Endodermal cell (in vitro differentiated cells): ENCODE data around the gene TRAK1. TPM values are rescaled to one million over a fixed set of nuclear protein-coding genes. Genes with fewer than 3 reads are reported as not detected.
A peak's percentile ranks its signal among the peaks of the same experiment; 100 is the strongest.

Source experiments
- DNase-seq: peaks from one replicate; pipeline ENCODE4 v3.0.0-alpha.2; 2017
- H3K27ac ChIP-seq: 2 replicates; pipeline ENCODE4 v1.5.1; 2013; ENCODE audit warnings: mild to moderate bottlenecking, low read depth, low read length, moderate library complexity
- H3K27me3 ChIP-seq: 2 replicates; pipeline ENCODE4 v1.6.1; 2013; ENCODE audit warnings: mild to moderate bottlenecking, low read length, moderate library complexity; ENCODE audit not compliant: insufficient read depth, control insufficient read depth, poor library complexity, severe bottlenecking
- H3K36me3 ChIP-seq: 2 replicates; pipeline ENCODE4 v1.7.0; 2013; ENCODE audit warnings: mild to moderate bottlenecking, low read length, moderate library complexity; ENCODE audit not compliant: control insufficient read depth, insufficient read depth
- H3K4me1 ChIP-seq: one replicate; pipeline ENCODE4 v1.7.0; 2013; ENCODE audit warnings: low read length; ENCODE audit not compliant: control insufficient read depth, insufficient read depth
- H3K4me3 ChIP-seq: 2 replicates; pipeline ENCODE4 v1.5.1; 2013; ENCODE audit warnings: mild to moderate bottlenecking, low read length, moderate library complexity
- H3K9ac ChIP-seq: 2 replicates; pipeline ENCODE4 v1.6.1; 2013; ENCODE audit warnings: mild to moderate bottlenecking, low read length, moderate library complexity; ENCODE audit not compliant: poor library complexity, severe bottlenecking; ENCODE audit errors: extremely low read depth
- H3K9me3 ChIP-seq: 2 replicates; pipeline ENCODE4 v1.6.1; 2013; ENCODE audit warnings: mild to moderate bottlenecking, low read length, moderate library complexity; ENCODE audit not compliant: control insufficient read depth
- H3K27ac Mint-ChIP-seq: 2 replicates; pipeline ENCODE4 v1.8.0; 2020; ENCODE audit warnings: mixed read lengths
- H3K27me3 Mint-ChIP-seq: 2 replicates; pipeline ENCODE4 v1.8.0; 2021; ENCODE audit warnings: mild to moderate bottlenecking, mixed read lengths; ENCODE audit not compliant: insufficient read depth
- H3K36me3 Mint-ChIP-seq: 2 replicates; pipeline ENCODE4 v1.8.0; 2020; ENCODE audit warnings: low read depth, mixed read lengths
- H3K4me1 Mint-ChIP-seq: 2 replicates; pipeline ENCODE4 v1.8.0; 2020; ENCODE audit warnings: mixed read lengths
- H3K4me3 Mint-ChIP-seq: 2 replicates; pipeline ENCODE4 v1.8.0; 2020; ENCODE audit warnings: mild to moderate bottlenecking, moderate library complexity, mixed read lengths
- H3K9me3 Mint-ChIP-seq: 2 replicates; pipeline ENCODE4 v1.8.0; 2020; ENCODE audit warnings: mild to moderate bottlenecking, mixed read lengths
- WGBS, 2 experiments: methylation state at CpG; one replicate each; pipeline versions ENCODE4 v1.1.5 to v1.1.7; 2013; ENCODE audit warnings: missing lambda C conversion rate in 2 of 2, mixed read lengths in 1 of 2; ENCODE audit not compliant: insufficient coverage in 1 of 2, insufficient read length in 1 of 2; 5-methylcytosine and 5-hydroxymethylcytosine counted together
- total RNA-seq, 2 donors: library from RNA; stranded (reverse); fragmentation: NEBNext Ultra II Directional in 1 of 2; extraction: Animal tissue kit (Norgen Biotek cat#: 25700) in 1 of 2; gene quantifications; 2 replicates in 1 of 2; 3 replicates in 1 of 2; pipeline ENCODE4 v1.2.1, GENCODE V29; 2021
- TF ChIP-seq, protein P1 (sequence below): fragments of 200-600 bp; sonication (generic); conservative IDR thresholded peaks from 2 replicates; pipeline ENCODE4 v1.5.0; 2021; ENCODE audit warnings: antibody characterized with exemption, mild to moderate bottlenecking

The TRAK1 gene
- total RNA-seq, 2 donors from 2014 or later: 29.8 to 31.0 TPM

DNA sequence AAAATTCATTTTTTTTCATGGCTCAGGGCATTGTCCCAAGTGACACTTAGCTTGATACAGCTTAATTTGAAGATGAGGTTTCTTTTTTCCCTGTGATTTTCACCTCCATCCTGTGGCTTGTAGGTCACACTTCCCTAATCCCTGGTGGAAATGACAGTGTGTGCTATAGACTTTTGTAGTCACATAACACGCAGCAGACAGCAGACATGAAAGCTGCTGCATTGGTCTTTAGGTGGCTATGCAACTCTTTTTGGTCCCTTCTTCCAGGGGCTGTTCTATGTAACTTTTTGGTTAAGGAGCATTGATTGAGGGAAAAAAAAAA lies 38.8 kb downstream of the TRAK1 start:
- Mint-ChIP-seq H3K36me3 (peaks cover 11% of the 10 kb centered on the region), H3K4me3 (no peak overlapping the region), H3K27ac (no peak overlapping the region), H3K9me3 (no peaks in the 10 kb centered on the region), H3K27me3 (no peaks in the 10 kb centered on the region), H3K4me1 (peaks cover 22% of the 10 kb centered on the region)
- TF ChIP-seq, protein P1, sequence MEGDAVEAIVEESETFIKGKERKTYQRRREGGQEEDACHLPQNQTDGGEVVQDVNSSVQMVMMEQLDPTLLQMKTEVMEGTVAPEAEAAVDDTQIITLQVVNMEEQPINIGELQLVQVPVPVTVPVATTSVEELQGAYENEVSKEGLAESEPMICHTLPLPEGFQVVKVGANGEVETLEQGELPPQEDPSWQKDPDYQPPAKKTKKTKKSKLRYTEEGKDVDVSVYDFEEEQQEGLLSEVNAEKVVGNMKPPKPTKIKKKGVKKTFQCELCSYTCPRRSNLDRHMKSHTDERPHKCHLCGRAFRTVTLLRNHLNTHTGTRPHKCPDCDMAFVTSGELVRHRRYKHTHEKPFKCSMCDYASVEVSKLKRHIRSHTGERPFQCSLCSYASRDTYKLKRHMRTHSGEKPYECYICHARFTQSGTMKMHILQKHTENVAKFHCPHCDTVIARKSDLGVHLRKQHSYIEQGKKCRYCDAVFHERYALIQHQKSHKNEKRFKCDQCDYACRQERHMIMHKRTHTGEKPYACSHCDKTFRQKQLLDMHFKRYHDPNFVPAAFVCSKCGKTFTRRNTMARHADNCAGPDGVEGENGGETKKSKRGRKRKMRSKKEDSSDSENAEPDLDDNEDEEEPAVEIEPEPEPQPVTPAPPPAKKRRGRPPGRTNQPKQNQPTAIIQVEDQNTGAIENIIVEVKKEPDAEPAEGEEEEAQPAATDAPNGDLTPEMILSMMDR: no peak
- Histone ChIP-seq H3K9ac (no peak overlapping the region), H3K36me3 (peaks cover 18% of the 10 kb centered on the region), H3K4me3 (no peak overlapping the region), H3K9me3 (no peaks in the 10 kb centered on the region), H3K4me1 (peaks cover 3% of the 10 kb centered on the region), H3K27ac (no peak overlapping the region), H3K27me3 (no peaks in the 10 kb centered on the region)
- 88 to 94% methylated on average over 1 of the region's 1 CpG for WGBS, 2 experiments
- DNase-seq: no peak

DNA sequence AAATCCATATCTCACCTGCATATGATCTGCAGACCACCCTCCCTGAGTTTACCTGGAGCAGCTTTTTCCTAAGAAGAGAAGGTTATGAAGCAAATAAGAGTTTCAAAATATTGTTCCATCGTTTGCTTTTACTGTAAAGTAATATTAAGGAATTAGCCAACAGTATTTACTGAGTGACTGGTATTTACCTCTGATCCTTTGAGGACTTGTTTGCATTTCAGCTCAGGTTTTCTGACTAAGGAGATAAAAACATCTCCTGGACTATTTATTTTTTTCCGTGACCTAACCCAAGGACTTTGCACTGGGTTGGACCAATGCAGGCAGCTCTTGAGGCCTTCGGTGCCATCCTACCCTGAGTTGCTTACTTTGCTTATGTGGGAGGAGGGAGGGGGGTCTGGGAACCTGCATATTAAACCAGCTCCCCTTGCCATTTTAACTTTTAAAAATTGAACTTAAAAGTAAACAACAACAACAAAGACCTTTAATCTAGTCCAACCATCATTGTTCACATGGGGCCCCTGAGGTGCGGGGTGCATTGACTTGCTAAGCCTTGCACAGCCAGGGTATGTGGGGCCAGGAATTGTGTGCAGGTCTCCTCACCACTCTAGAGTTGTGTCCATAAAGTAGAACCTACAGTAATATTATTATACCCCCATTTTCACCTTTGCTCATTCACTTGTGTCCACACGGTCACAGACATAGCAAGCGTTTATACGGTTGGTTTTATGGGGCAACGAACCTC lies 39.3 kb downstream of the TRAK1 start:
- Histone ChIP-seq H3K9me3 (no peaks in the 10 kb centered on the region), H3K4me1 (peaks cover 3% of the 10 kb centered on the region), H3K36me3 (peaks cover 18% of the 10 kb centered on the region), H3K4me3 (no peak overlapping the region), H3K9ac (no peak overlapping the region), H3K27ac (no peak overlapping the region), H3K27me3 (no peaks in the 10 kb centered on the region)
- no peak overlapping the region for H3K4me3 Mint-ChIP-seq
- peaks cover 7% of the 10 kb centered on the region for H3K36me3 Mint-ChIP-seq
- H3K9me3 Mint-ChIP-seq: no peaks in the 10 kb centered on the region
- TF ChIP-seq, protein P1: no peak
- no peak for DNase-seq
- H3K27ac Mint-ChIP-seq: peak overlapping the region; percentile 44
- H3K4me1 Mint-ChIP-seq: peaks cover 22% of the 10 kb centered on the region
- 91 to 100% methylated on average over 7 to 8 of the region's 8 CpGs for WGBS, 2 experiments
- no peaks in the 10 kb centered on the region for H3K27me3 Mint-ChIP-seq

DNA sequence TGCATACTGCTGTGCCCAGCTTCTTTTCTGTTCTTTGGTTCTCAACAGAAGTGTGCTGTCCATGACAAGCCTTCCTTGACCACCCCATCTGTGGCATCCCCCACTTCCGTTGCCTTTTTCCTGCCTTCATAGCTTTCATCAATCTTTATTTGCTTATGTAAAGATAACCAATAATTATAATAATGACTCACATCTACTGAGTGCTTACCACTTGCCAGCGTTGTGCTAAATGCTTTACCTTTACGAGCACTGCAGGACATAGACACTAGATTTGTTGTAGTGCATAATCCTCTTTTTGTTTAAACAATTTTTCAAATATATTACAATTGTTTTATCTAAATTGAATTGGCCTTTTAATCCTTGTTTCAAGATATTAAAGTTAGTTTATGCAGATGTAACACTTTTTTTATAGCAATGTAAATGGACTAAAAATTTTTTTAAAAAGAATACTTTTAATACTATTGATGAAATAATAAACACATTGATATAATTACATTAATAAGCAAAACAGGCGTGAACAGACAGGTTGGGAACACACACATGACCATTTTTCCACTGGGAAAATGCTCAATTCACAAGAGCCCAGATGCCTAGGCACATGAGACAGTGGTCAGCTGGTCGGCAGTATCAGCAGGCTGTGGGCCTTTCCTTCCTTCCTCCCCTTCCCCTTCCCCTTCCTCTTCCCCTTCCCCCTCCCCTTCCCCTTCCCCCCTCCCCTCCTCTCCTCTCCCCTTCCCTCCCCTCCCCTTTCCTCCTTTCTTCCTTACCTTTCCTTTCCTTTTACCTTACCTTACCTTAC lies 42.5 kb downstream of the TRAK1 start:
- 76% methylated on average over 5 of the region's 5 CpGs; no CpG with 5 or more reads in 1 of the 2 experiments for WGBS, 2 experiments

More for the DNA sequence above, 42.5 kb downstream of the TRAK1 start:
- no peaks in the 10 kb centered on the region for H3K9me3 ChIP-seq
- H3K27ac ChIP-seq: no peak overlapping the region
- H3K4me3 ChIP-seq: no peak overlapping the region
- H3K9ac ChIP-seq: no peak overlapping the region
- Mint-ChIP-seq H3K27me3 (no peaks in the 10 kb centered on the region), H3K4me1 (peaks cover 22% of the 10 kb centered on the region), H3K36me3 (no peaks in the 10 kb centered on the region), H3K4me3 (no peak overlapping the region), H3K27ac (no peak overlapping the region), H3K9me3 (no peaks in the 10 kb centered on the region)
- no peak for DNase-seq
- H3K27me3 ChIP-seq: no peaks in the 10 kb centered on the region
- H3K4me1 ChIP-seq: peaks cover 3% of the 10 kb centered on the region
- TF ChIP-seq, protein P1: no peak
- H3K36me3 ChIP-seq: no peaks in the 10 kb centered on the region
